HG03575 (cell line): ENCODE results near the gene CENATAC.
A peak's percentile ranks its signal among the peaks of the same experiment; 100 is the strongest.
"Not testable (repeated sequence)": the region's sequence is repeated elsewhere in the genome, so short reads cannot be mapped to it uniquely, and the experiment has no call there.

Experiments
- ATAC-seq: cut with Tn5 transposase; IDR thresholded peaks from one replicate; pipeline ENCODE4 v1.9.1; 2021; ENCODE audit not compliant: unreplicated experiment, insufficient number of reproducible peaks, low FRiP score; ENCODE audit errors: extremely low read depth

CENATAC gene

GRCh38 chr11:119044708-119045107, 46.8 kb downstream of the CENATAC start:
- ATAC-seq: no peak

GRCh38 chr11:119046489-119046888, 48.6 kb downstream of the CENATAC start:
- ATAC-seq: no peak

GRCh38 chr11:119047205-119047604, 49.3 kb downstream of the CENATAC start:
- no peak for ATAC-seq

GRCh38 chr11:119048644-119049043, 50.7 kb downstream of the CENATAC start:
- ATAC-seq: no peak

- no peak for ATAC-seq
These were observed 51.1 kb downstream of the CENATAC start for GRCh38 chr11:119049081-119049480.

GRCh38 chr11:119051440-119052162, 53.7 kb downstream of the CENATAC start:
- ATAC-seq: no peak

GRCh38 chr11:119052163-119052814, 54.4 kb downstream of the CENATAC start:
- ATAC-seq: no peak

GRCh38 chr11:119054418-119054817, 56.5 kb downstream of the CENATAC start:
- no peak for ATAC-seq

GRCh38 chr11:119055901-119056300, 58.0 kb downstream of the CENATAC start:
- no peak for ATAC-seq

GRCh38 chr11:119056421-119056999, 58.6 kb downstream of the CENATAC start:
- no peak for ATAC-seq

- ATAC-seq: peak; percentile 42
These were observed 59.2 kb downstream of the CENATAC start, which contains the start of gene HYOU1 for GRCh38 chr11:119057000-119057769. Gene HYOU1, minus strand, starts transcription at chr11:119057205. Its CDS starts 1,045 bp downstream, at chr11:119056160.

- not testable (repeated sequence) for ATAC-seq
These were observed 61.2 kb downstream of the CENATAC start for GRCh38 chr11:119059128-119059527.

- no peak for ATAC-seq
These were observed 63.3 kb downstream of the CENATAC start for GRCh38 chr11:119061256-119061655.

- ATAC-seq: no peak
These were observed 64.8 kb downstream of the CENATAC start for GRCh38 chr11:119062779-119063178.

- ATAC-seq: no peak
These were observed 67.4 kb downstream of the CENATAC start for GRCh38 chr11:119065369-119065768.
